T-helper 17 cell (primary cell): ENCODE results near the gene MON2. TPM values are rescaled to one million over a fixed set of nuclear protein-coding genes. Genes with fewer than 3 reads are reported as not detected.

Experiments used
- ATAC-seq: fragments of 150-1000 bp; cut with Tn5 transposase; 2 replicates; pipeline ENCODE4 v1.10.0; 2021; ENCODE audit warnings: mild to moderate bottlenecking, moderate library complexity
- DNase-seq, 3 donors: peaks; one replicate each; pipeline versions ENCODE4 v3.0.0 to v3.0.0-alpha.2; 2020 to 2021
- H3K9me3 ChIP-seq: one replicate; pipeline ENCODE4 v1.7.0; 2013; ENCODE audit warnings: low read length, mild to moderate bottlenecking; ENCODE audit not compliant: control insufficient read depth, poor library complexity, severe bottlenecking
- H3K27ac Mint-ChIP-seq: one replicate; pipeline ENCODE4 v1.8.0; 2022; ENCODE audit warnings: mild to moderate bottlenecking, moderate library complexity, mixed read lengths
- H3K27me3 Mint-ChIP-seq: one replicate; pipeline ENCODE4 v1.8.0; 2022; ENCODE audit warnings: mixed read lengths
- H3K36me3 Mint-ChIP-seq: one replicate; pipeline ENCODE4 v1.8.0; 2022; ENCODE audit warnings: low read depth, mixed read lengths
- H3K4me1 Mint-ChIP-seq: one replicate; pipeline ENCODE4 v1.8.0; 2022; ENCODE audit warnings: mild to moderate bottlenecking, mixed read lengths
- H3K4me3 Mint-ChIP-seq: one replicate; pipeline ENCODE4 v1.8.0; 2022; ENCODE audit warnings: mild to moderate bottlenecking, moderate library complexity, mixed read lengths
- total RNA-seq, 4 donors: library from RNA in 2 of 4; stranded (reverse) in 2 of 4; gene quantifications; one replicate each; pipeline ENCODE4 v1.2.3 and lab custom pipeline; 2022 to 2026

The MON2 gene
- total RNA-seq, 2 donors from 2014 or later: 62.2 to 71.0 TPM

DNA sequence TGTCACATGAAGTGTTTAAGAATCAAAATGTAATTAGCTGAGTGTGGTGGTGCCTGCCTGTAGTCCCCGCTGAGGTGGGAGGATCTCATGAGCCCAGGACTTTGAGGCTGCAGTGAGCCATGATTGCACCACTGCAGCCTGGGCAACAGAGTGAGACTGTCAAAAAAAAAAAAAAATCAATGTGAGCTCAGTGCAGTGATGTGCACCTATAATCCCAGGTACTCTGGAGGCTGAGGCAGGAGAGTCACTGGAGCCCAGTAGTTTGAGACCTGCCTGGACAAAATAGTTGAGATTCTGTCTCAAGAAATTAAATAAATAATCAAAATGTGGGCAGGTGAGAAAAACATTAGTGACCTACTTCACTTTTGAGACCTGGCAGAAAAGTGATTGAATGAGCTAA, 140.0 kb downstream of the MON2 start:
- no peaks in the 10 kb centered on the region for H3K36me3 Mint-ChIP-seq
- DNase-seq: no peak
- no peaks in the 10 kb centered on the region for H3K27me3 Mint-ChIP-seq
- no peak for ATAC-seq
- no peaks in the 10 kb centered on the region for H3K9me3 ChIP-seq
- peaks cover 42% of the 10 kb centered on the region for H3K4me1 Mint-ChIP-seq
- H3K27ac Mint-ChIP-seq: peak overlapping the region; percentile 99
- no peak overlapping the region for H3K4me3 Mint-ChIP-seq

DNA sequence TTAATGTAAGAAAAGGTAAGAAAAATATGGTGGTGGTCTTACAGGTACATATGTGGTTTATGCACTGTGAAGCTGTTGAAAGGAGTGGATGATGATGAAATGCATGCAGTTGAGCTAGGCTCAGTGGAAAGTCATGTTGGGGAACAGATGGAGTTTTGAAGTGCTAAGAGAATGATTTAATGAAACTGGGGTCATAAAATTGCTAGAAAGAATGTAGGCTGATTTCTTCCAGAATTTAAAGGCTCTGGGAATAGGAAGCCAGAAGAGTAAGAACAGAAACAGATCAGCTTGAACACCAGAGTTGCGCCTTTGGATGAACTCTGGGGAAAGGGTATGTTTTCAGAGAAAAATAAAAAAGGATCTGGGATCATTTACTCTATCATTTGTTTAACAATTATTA, 146.5 kb downstream of the MON2 start:
- Mint-ChIP-seq H3K4me3 (no peak overlapping the region), H3K36me3 (peaks cover 2% of the 10 kb centered on the region), H3K27me3 (no peaks in the 10 kb centered on the region), H3K4me1 (peaks cover 15% of the 10 kb centered on the region), H3K27ac (no peak overlapping the region)
- DNase-seq: no peak
- H3K9me3 ChIP-seq: no peaks in the 10 kb centered on the region
- ATAC-seq: no peak

DNA sequence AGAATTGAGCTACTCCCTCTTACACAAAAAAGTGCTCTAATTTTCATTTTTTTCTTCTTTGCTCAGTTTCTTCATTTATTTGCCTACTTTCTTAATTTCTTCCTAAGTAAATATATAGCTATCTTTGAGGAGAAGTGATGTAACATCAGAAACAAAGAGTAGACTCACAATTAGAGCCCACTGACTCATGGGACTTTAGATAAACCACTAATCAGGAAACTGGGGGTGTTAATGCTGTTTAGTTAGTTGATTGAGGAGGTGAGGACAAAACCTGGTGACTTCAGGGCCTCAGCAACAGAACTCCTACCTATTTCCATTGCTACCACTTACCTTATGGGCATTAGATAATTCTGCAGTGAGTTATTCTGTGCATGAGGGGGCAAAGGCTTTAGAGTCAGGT, 151.7 kb downstream of the MON2 start:
- Mint-ChIP-seq H3K27me3 (no peaks in the 10 kb centered on the region), H3K4me1 (peaks cover 6% of the 10 kb centered on the region), H3K4me3 (no peak overlapping the region), H3K36me3 (peaks cover 2% of the 10 kb centered on the region), H3K27ac (no peak overlapping the region)
- DNase-seq: no peak
- ATAC-seq: no peak
- H3K9me3 ChIP-seq: no peaks in the 10 kb centered on the region

DNA sequence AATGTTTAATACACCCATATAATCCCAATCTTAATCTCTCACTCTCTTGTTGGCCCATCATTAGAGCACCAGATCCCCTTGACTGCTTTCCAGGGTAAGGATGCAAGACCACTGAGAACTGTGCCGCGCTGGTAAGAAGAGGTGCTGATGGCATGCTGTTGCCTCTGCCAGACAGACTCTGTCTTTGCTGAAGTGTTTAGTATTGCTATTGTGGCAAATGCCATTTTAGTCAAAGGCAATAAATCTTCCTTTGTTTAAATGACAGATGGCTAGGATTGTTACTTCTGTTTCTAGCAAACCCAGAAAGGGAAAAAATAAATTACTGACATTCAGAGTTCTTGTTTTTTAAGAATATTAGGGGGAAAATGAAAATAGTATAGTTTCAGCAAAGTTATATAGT, 152.3 kb downstream of the MON2 start:
- DNase-seq (no peak), ATAC-seq (no peak)
- H3K4me3 Mint-ChIP-seq: no peak overlapping the region
- no peaks in the 10 kb centered on the region for H3K27me3 Mint-ChIP-seq
- H3K36me3 Mint-ChIP-seq: peaks cover 2% of the 10 kb centered on the region
- no peak overlapping the region for H3K27ac Mint-ChIP-seq
- no peaks in the 10 kb centered on the region for H3K9me3 ChIP-seq
- peaks cover 6% of the 10 kb centered on the region for H3K4me1 Mint-ChIP-seq

DNA sequence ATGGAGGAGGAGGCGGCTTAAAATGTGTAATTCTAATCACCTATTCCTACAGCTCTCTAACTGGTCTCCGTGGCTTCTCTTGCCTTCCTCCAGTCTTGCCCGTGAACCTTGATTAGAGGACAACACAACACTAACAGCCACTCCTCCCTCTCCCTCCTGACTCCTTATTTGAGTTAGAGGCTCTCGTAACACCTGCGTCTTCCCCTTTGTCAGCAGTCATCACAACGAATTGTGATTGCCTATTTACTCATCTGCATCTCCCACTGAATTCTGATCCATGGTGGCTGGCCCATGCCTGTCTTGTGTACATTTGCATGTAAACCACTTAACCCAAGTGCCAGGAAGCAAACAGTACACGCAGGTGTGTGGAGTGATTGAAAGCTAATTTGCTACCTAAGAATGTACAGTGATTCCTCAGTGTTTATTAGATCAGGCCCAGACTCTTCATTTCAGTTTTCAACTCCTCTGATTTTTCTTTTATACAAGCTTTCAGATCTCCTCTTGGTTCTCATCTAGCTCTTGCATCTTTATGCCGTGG, 154.5 kb downstream of the MON2 start:
- H3K4me3 Mint-ChIP-seq: no peak overlapping the region
- DNase-seq (no peak), ATAC-seq (no peak)
- peaks cover 4% of the 10 kb centered on the region for H3K27me3 Mint-ChIP-seq
- H3K4me1 Mint-ChIP-seq: peaks cover 6% of the 10 kb centered on the region
- peaks cover 2% of the 10 kb centered on the region for H3K36me3 Mint-ChIP-seq
- H3K27ac Mint-ChIP-seq: no peak overlapping the region
- H3K9me3 ChIP-seq: no peaks in the 10 kb centered on the region

DNA sequence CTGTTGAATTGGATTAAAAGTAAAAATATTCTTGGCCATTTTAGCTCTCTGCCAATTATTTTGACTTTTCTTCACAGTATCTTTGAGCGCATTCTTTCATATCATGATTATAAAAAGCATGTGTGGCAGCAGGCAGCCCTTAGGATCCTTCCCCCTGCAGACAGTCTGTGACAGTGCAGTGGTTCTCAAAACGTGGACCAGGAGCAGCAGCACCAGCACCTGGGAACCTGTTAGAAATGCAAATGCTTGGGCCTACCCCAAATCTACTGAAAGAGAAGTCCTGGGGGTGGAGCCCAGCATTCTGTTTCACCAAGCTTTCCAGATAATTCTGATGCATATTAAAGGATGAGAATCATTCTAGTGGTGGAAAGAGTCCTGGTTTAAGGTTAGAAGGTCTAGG, 155.6 kb downstream of the MON2 start:
- Mint-ChIP-seq H3K27me3 (peaks cover 7% of the 10 kb centered on the region), H3K27ac (no peak overlapping the region), H3K4me1 (peaks cover 4% of the 10 kb centered on the region), H3K36me3 (no peaks in the 10 kb centered on the region), H3K4me3 (no peak overlapping the region)
- H3K9me3 ChIP-seq: no peaks in the 10 kb centered on the region
- ATAC-seq (no peak), DNase-seq (no peak)

DNA sequence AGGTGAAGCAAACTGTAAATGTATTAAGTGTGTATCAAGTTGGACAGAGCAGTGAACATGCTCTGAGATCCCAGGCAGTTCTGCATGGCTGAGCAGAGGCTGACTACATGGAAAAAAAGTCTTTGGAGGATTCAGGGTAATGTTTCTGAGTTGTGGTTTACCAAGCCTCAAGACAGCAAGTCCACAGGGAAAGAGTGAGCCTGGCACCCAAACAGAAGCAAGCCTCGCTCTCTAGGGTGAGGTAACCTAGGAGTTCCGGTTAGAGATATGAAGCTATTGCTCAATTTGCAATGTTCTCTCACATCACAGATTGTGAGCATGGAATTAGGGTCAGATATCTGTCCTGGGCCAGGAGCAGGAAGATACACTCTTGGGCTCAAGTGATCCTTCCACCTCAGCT, 158.6 kb downstream of the MON2 start:
- H3K4me3 Mint-ChIP-seq: no peak overlapping the region
- DNase-seq (no peak), ATAC-seq (no peak)
- H3K36me3 Mint-ChIP-seq: no peaks in the 10 kb centered on the region
- no peak overlapping the region for H3K27ac Mint-ChIP-seq
- H3K4me1 Mint-ChIP-seq: peaks cover 4% of the 10 kb centered on the region
- no peaks in the 10 kb centered on the region for H3K9me3 ChIP-seq
- peaks cover 27% of the 10 kb centered on the region for H3K27me3 Mint-ChIP-seq

DNA sequence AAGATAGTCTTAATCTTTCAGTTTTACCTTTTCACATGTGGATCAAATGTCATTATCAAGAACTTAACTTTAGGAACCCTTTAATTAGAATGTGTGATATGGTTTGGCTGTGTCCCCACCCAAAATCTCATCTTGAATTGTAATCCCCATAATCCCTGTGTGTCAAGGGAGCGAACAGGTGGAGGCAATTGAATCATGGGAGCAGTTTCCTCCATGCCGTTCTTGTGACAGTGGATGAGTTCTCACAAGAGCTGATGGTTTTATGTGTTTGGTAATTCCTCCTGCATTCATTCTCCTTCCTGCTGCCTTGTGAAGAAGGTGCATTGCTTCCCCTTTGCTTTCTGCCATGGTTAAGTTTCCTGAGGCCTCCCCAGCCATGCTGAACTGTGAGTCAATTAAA, 160.6 kb downstream of the MON2 start:
- peaks cover 47% of the 10 kb centered on the region for H3K27me3 Mint-ChIP-seq
- peaks cover 9% of the 10 kb centered on the region for H3K4me1 Mint-ChIP-seq
- H3K27ac Mint-ChIP-seq: no peak overlapping the region
- H3K36me3 Mint-ChIP-seq: peaks cover 3% of the 10 kb centered on the region
- no peaks in the 10 kb centered on the region for H3K9me3 ChIP-seq
- no peak overlapping the region for H3K4me3 Mint-ChIP-seq
- no peak for ATAC-seq
- no peak for DNase-seq

DNA sequence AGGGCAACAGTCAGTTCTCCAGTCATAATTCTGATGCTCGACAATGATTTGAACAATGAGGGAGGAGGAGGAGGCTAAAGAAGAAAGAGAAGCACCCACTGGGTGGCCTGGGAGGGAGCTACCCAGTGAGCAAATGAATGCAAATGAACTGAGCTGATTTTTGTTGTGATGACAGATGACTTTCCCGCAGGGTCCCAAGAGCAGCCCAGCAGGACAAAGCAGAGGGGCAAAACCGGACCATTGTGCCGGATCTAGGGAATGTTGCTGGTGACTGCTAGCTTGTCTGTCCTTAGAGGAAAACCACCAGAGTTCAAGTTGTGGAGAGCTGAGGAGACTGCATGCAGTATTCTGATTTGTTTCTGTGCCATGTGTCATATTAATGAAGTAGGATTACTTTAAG, 162.8 kb downstream of the MON2 start:
- Mint-ChIP-seq H3K4me3 (no peak overlapping the region), H3K4me1 (peaks cover 9% of the 10 kb centered on the region), H3K27me3 (peaks cover 69% of the 10 kb centered on the region), H3K27ac (no peak overlapping the region), H3K36me3 (peaks cover 3% of the 10 kb centered on the region)
- H3K9me3 ChIP-seq: no peaks in the 10 kb centered on the region
- ATAC-seq (no peak), DNase-seq (no peak)

DNA sequence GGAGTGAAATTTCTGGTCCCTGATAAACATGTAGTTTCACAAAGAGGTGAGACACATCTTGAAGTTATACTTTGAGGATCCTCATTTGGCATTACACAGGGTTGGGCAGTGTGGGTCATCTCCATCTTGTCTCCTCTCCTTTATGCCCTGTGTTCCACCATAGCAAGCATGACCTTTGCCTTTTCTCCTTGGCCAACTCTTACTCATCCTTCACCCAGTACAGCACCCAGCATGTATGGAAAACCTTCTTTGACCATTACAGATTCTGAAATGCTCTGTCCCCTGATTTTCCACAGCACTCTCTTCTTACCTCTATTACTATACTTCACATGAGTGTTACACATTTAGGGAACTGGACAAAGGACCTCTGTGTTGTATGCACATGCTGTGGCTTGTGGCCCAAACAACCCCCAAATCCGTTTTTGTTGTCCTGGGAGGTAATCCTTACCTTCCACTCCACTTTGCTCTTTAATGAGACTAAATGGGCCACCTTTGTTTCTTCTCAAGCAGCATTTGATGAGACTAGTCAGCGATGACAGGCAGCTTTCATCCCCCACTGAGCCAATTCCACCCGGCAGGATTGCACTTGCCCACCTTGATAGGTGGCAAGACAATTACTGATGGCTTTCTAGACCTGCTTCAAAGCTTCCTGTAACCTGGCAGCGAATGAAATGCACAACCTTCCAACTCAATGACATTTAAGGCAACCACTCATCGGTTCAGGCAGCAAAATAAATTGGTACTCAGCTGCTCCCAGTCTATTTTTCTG, 163.5 kb downstream of the MON2 start:
- H3K9me3 ChIP-seq: no peaks in the 10 kb centered on the region
- H3K36me3 Mint-ChIP-seq: peaks cover 3% of the 10 kb centered on the region
- ATAC-seq: no peak
- H3K27me3 Mint-ChIP-seq: peaks cover 76% of the 10 kb centered on the region
- DNase-seq: no peak
- H3K4me3 Mint-ChIP-seq: no peak overlapping the region
- peaks cover 9% of the 10 kb centered on the region for H3K4me1 Mint-ChIP-seq
- H3K27ac Mint-ChIP-seq: no peak overlapping the region

DNA sequence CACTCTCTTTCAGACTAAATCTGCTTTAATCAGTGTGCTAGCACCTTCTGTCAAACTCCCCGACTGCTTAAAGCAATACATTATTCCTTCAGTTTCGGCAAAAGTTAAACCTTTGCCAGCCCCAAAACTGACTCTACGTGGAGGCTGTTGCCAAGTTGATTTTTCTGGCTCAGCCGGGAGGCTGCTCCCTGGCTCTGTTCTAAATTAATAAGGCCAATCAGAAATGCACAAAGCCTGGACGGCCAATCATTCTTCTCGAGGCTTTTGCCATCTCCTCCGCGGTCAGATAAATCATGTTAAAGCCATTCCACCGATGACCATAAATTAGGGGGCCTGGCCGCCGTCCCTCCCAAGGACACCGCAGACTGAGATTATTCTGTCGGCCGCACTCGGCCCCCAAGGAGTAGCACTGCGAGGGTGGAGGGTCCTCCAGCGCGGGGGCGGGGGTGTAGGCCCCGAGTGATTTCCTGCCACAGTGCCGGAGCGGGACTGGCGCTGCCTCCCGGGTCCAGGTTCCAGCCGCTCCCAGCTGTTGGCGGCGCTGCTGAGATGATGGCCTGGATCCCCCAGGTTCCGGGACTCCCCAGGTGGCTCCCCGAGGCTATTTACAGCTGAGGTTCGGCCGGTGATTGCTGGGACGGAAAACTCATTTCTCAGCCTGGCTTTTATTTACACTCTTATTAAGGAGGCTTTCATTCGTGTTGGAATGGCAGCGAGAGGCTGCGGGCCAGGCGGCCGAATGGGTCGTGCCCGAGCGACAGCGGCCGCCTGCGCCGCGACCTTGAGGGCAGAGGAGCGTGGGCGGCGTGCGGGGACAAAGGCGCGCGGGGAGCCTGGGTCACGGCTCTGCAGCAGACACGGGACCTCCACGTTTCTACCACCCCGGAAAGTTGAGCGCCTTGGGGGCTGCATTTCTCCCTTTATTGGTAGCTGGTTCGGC, 165.1 kb downstream of the MON2 start:
- ATAC-seq: peak; percentile 68
- H3K27ac Mint-ChIP-seq: no peak overlapping the region
- H3K4me1 Mint-ChIP-seq: peaks cover 9% of the 10 kb centered on the region
- H3K27me3 Mint-ChIP-seq: peaks cover 77% of the 10 kb centered on the region
- H3K9me3 ChIP-seq: no peaks in the 10 kb centered on the region
- H3K36me3 Mint-ChIP-seq: peaks cover 3% of the 10 kb centered on the region
- peak overlapping the region; percentile 90 for H3K4me3 Mint-ChIP-seq
- no peak for DNase-seq

DNA sequence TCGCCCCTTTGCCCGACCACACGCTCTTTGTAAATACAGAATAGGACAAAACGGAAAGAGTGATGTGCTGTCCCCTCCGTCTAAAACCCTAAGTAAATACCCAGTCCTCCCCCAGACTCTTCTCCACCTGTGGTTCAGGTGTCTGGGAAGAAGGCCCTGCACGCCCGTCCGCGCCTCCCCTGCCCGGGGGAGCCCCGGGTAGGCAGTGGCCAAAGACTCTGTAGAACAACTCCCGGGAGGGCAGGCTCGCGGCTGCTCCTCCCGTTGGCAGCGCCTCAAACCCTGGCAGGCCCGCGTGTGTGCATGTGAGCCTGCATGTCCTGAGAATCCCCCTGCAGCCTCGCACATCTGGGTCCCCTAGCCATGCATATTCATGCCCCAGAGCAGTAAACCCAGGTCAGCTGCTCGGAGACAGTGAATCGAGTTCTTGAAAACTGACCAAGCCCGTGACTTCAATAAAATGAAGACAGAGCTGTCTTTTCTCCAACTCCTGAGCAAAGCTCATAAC, 165.8 kb downstream of the MON2 start:
- ATAC-seq: peak; percentile 42
- peaks cover 3% of the 10 kb centered on the region for H3K36me3 Mint-ChIP-seq
- H3K27ac Mint-ChIP-seq: no peak overlapping the region
- H3K9me3 ChIP-seq: no peaks in the 10 kb centered on the region
- DNase-seq: peak in 1 of 3 donors; percentile 14
- H3K4me1 Mint-ChIP-seq: peaks cover 9% of the 10 kb centered on the region
- peak overlapping the region; percentile 90 for H3K4me3 Mint-ChIP-seq
- peaks cover 81% of the 10 kb centered on the region for H3K27me3 Mint-ChIP-seq

DNA sequence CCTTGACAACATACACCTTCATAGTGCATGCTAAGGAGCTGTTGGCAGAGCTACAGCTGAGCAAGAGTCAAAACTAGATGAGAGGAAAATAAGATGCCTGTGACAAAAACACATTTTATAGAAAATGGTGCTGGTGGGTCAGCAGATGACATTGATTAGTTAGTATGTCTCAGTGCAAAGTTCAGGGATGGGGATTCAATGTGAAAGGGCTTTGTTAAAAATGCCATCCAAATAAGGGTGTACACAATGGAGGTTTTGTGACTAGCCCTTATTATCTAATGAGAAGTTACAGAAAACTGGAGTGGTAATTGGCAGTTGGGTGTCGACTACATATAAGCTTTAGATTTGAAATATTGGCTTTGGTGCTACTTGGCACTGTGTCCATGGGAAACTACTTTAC, 169.0 kb downstream of the MON2 start:
- Mint-ChIP-seq H3K4me3 (no peak overlapping the region), H3K27me3 (peaks cover 57% of the 10 kb centered on the region), H3K27ac (no peak overlapping the region), H3K36me3 (peaks cover 3% of the 10 kb centered on the region), H3K4me1 (peaks cover 9% of the 10 kb centered on the region)
- H3K9me3 ChIP-seq: no peaks in the 10 kb centered on the region
- DNase-seq: no peak
- no peak for ATAC-seq
